ENCODE data around the gene GPR12.

DNA sequence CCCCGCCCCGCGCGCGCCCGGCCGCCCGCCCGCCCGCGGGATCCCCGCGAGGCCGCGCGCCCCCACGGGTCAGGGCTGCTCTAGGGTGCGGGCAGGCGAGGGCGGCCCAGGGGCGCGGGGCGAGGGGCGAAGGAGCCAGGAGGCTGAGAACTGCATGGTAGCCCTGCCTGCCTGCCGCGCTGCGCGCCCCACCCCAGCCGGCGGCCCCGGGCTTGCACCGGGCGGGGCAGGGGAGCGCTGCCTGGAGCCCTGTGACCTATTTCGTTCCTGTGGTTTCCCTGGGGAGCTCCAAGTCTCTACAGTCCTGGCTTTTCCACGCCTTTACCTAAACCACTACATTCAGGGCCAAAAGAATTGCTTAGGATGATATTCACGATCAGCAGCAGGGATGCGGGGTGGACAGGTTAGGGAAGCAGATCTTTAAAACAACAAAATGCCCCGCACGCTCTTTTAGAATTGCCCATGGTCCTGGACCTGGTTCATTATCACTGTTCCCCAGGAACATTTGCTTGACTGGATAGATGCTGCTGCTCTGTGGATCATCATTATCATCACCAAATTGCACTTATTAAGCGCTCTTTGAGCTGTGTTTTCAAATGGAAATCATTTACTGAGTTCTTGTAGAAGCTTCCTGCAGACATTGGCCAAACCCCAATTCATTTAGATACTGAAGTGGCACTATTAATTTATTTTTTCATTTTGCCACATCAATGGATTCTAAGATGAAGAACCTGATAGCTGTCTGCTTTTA, 421 bp upstream of the GPR12 start:
- TF ChIP-seq, protein P1, sequence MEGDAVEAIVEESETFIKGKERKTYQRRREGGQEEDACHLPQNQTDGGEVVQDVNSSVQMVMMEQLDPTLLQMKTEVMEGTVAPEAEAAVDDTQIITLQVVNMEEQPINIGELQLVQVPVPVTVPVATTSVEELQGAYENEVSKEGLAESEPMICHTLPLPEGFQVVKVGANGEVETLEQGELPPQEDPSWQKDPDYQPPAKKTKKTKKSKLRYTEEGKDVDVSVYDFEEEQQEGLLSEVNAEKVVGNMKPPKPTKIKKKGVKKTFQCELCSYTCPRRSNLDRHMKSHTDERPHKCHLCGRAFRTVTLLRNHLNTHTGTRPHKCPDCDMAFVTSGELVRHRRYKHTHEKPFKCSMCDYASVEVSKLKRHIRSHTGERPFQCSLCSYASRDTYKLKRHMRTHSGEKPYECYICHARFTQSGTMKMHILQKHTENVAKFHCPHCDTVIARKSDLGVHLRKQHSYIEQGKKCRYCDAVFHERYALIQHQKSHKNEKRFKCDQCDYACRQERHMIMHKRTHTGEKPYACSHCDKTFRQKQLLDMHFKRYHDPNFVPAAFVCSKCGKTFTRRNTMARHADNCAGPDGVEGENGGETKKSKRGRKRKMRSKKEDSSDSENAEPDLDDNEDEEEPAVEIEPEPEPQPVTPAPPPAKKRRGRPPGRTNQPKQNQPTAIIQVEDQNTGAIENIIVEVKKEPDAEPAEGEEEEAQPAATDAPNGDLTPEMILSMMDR (IDR thresholded peaks at IDR 0.05): no peak
- no peak for TF ChIP-seq POLR2A (IDR thresholded peaks at IDR 0.05)

All from adrenal gland (tissue), 5 donors.